IMR-90 (cell line): Measurements from ENCODE around the gene ELFN2. TPM values are rescaled to one million over a fixed set of nuclear protein-coding genes. Genes with fewer than 3 reads are reported as not detected.

Experiments
- ATAC-seq: fragments of 200-7000 bp; cut with Tn5 transposase; 2 replicates; pipeline ENCODE4 v1.9.1; 2020; ENCODE audit warnings: low read depth, mild to moderate bottlenecking, moderate library complexity
- BruUV-seq: library from RNA; stranded (reverse); fragments of 400-500 nt; replicated peaks from 2 replicates; lab custom pipeline; 2021; lab: Mats Ljungman, UMichigan
- CTCF ChIA-PET: fragments of 300-600 bp; formaldehyde crosslinking; extraction: SDS; loops from one replicate; lab custom pipeline; 2021; ENCODE audit warnings: antibody characterized with exemption; lab: Yijun Ruan, JAX
- POLR2A ChIA-PET: fragments of 300-600 bp; sonication (Branson Sonifier 250); formaldehyde crosslinking; loops from one replicate; lab custom pipeline; 2022; ENCODE audit warnings: antibody characterized with exemption; ENCODE audit not compliant: unreplicated experiment; lab: Charles Lee
- DNase-seq: peaks from one replicate; pipeline ENCODE4 v3.0.0; 2013
- H2AFZ ChIP-seq: replicated peaks from 2 replicates; pipeline ENCODE3; 2013; ENCODE audit warnings: low read length, mild to moderate bottlenecking; ENCODE audit not compliant: poor library complexity
- H2AK5ac ChIP-seq: 2 replicates; pipeline ENCODE4 v1.6.1; 2013; ENCODE audit warnings: low read depth, low read length, inconsistent platforms
- H2AK9ac ChIP-seq: replicated peaks from 2 replicates; pipeline ENCODE3; 2013; ENCODE audit warnings: mild to moderate bottlenecking, low read depth, low read length, moderate library complexity; ENCODE audit not compliant: poor library complexity
- H2BK120ac ChIP-seq: 2 replicates; pipeline ENCODE4 v1.6.1; 2013; ENCODE audit warnings: low read depth, low read length, inconsistent platforms
- H2BK15ac ChIP-seq: 3 replicates; pipeline ENCODE4 v1.6.1; 2013; ENCODE audit warnings: low read depth, low read length, inconsistent platforms
- H2BK20ac ChIP-seq: 2 replicates; pipeline ENCODE4 v1.6.1; 2013; ENCODE audit warnings: low read depth, mild to moderate bottlenecking, inconsistent platforms, low read length, moderate library complexity
- H2BK5ac ChIP-seq: 2 replicates; pipeline ENCODE4 v1.6.1; 2013; ENCODE audit warnings: mild to moderate bottlenecking, low read depth, low read length, inconsistent platforms; ENCODE audit not compliant: poor library complexity, severe bottlenecking
- H3K14ac ChIP-seq: replicated peaks from 2 replicates; pipeline ENCODE4 v1.6.1; 2013; ENCODE audit warnings: low read depth, low read length, inconsistent platforms
- H3K18ac ChIP-seq: 2 replicates; pipeline ENCODE4 v1.6.1; 2013; ENCODE audit warnings: low read depth, low read length, control low read depth
- H3K23ac ChIP-seq: 2 replicates; pipeline ENCODE4 v1.6.1; 2013; ENCODE audit warnings: low read depth, low read length, inconsistent platforms
- H3K27ac ChIP-seq: 2 replicates; pipeline ENCODE4 v1.5.1; 2013; ENCODE audit warnings: mild to moderate bottlenecking, control low read depth, low read length; ENCODE audit not compliant: insufficient read depth
- H3K27me3 ChIP-seq: 2 replicates; pipeline ENCODE4 v1.6.1; 2013; ENCODE audit warnings: low read length; ENCODE audit not compliant: control insufficient read depth, insufficient read depth
- H3K36me3 ChIP-seq: 2 replicates; pipeline ENCODE4 v1.6.1; 2013; ENCODE audit warnings: low read length, mixed read lengths; ENCODE audit not compliant: control insufficient read depth, insufficient read depth
- H3K4ac ChIP-seq: 2 replicates; pipeline ENCODE4 v1.6.1; 2013; ENCODE audit warnings: low read depth, low read length, inconsistent platforms
- H3K4me1 ChIP-seq: 2 replicates; pipeline ENCODE4 v1.6.1; 2013; ENCODE audit warnings: low read length, mixed read lengths; ENCODE audit not compliant: control insufficient read depth, insufficient read depth
- H3K4me2 ChIP-seq: 2 replicates; pipeline ENCODE4 v1.6.1; 2013; ENCODE audit warnings: low read depth, mild to moderate bottlenecking, control low read depth, low read length, moderate library complexity
- H3K4me3 ChIP-seq: 2 replicates; pipeline ENCODE4 v1.5.1; 2013; ENCODE audit warnings: low read depth, mild to moderate bottlenecking, control low read depth, low read length, moderate library complexity; ENCODE audit not compliant: insufficient read depth
- H3K56ac ChIP-seq: 2 replicates; pipeline ENCODE4 v1.6.1; 2013; ENCODE audit warnings: low read length, inconsistent platforms; ENCODE audit not compliant: insufficient read depth; ENCODE audit errors: extremely low read depth
- H3K79me1 ChIP-seq, 2 experiments: 2 replicates each; pipeline ENCODE4 v1.6.1; 2013; ENCODE audit warnings: low read length in 2 of 2, inconsistent platforms in 1 of 2, low read depth in 1 of 2
- H3K9ac ChIP-seq: 2 replicates; pipeline ENCODE4 v1.6.1; 2013; ENCODE audit warnings: low read depth, low read length, control low read depth
- H3K9me1 ChIP-seq: 2 replicates; pipeline ENCODE4 v1.6.1; 2013; ENCODE audit warnings: low read length, inconsistent platforms; ENCODE audit not compliant: insufficient read depth
- H3K9me3 ChIP-seq: 2 replicates; pipeline ENCODE4 v1.6.1; 2013; ENCODE audit warnings: low read length; ENCODE audit not compliant: control insufficient read depth, insufficient read depth
- H4K20me1 ChIP-seq: 2 replicates; pipeline ENCODE4 v1.6.1; 2013; ENCODE audit warnings: low read length, inconsistent platforms; ENCODE audit not compliant: insufficient read depth
- H4K5ac ChIP-seq: 2 replicates; pipeline ENCODE4 v1.6.1; 2013; ENCODE audit warnings: mild to moderate bottlenecking, low read depth, low read length, control low read depth
- H4K8ac ChIP-seq, 2 experiments: 2 replicates each; pipeline ENCODE4 v1.6.1; 2013; ENCODE audit warnings: low read depth in 2 of 2, low read length in 2 of 2, control low read depth in 1 of 2, inconsistent platforms in 1 of 2
- H4K91ac ChIP-seq: 2 replicates; pipeline ENCODE4 v1.6.1; 2013; ENCODE audit warnings: low read depth, low read length, inconsistent platforms; ENCODE audit not compliant: insufficient read depth
- BHLHE40 ChIP-seq: fragments of 150-350 bp; IDR thresholded peaks from 2 replicates; pipeline ENCODE4 v1.6.1; 2016; ENCODE audit warnings: mild to moderate bottlenecking, low read depth, low read length
- CEBPB ChIP-seq: IDR thresholded peaks from 2 replicates; pipeline ENCODE4 v1.6.1; 2012; ENCODE audit warnings: low read depth, low read length, improper control_type of control experiment
- CHD1 ChIP-seq: IDR thresholded peaks from 2 replicates; pipeline ENCODE4 v1.6.1; 2012; ENCODE audit warnings: low read depth, low read length, improper control_type of control experiment
- CTCF ChIP-seq: conservative IDR thresholded peaks from 2 replicates; pipeline ENCODE4 v1.5.1; 2012; ENCODE audit warnings: mild to moderate bottlenecking, low read depth, low read length, improper control_type of control experiment
- FOS ChIP-seq: fragments of 150-350 bp; IDR thresholded peaks from 2 replicates; pipeline ENCODE4 v1.6.1; 2016; ENCODE audit warnings: low read depth, low read length
- MAFK ChIP-seq: IDR thresholded peaks from 2 replicates; pipeline ENCODE4 v1.6.1; 2012; ENCODE audit warnings: low read depth, low read length, improper control_type of control experiment
- MXI1 ChIP-seq: IDR thresholded peaks from 2 replicates; pipeline ENCODE4 v1.6.1; 2012; ENCODE audit warnings: low read depth, mild to moderate bottlenecking, low read length, moderate library complexity, borderline replicate concordance
- NFE2L2 ChIP-seq: fragments of 150-350 bp; IDR thresholded peaks from 2 replicates; pipeline ENCODE4 v1.6.1; 2016; ENCODE audit warnings: low read depth, mild to moderate bottlenecking, low read length
- RAD21 ChIP-seq: IDR thresholded peaks from 2 replicates; pipeline ENCODE4 v1.6.1; 2012; ENCODE audit warnings: low read length, improper control_type of control experiment
- RFX5 ChIP-seq: IDR thresholded peaks from 2 replicates; pipeline ENCODE4 v1.8.0; 2012; ENCODE audit warnings: low read depth, mild to moderate bottlenecking, low read length, moderate library complexity
- SMC3 ChIP-seq: fragments of 150-350 bp; IDR thresholded peaks from 2 replicates; pipeline ENCODE4 v1.6.1; 2016; ENCODE audit warnings: low read depth, mild to moderate bottlenecking, antibody characterized with exemption, low read length, moderate library complexity
- USF2 ChIP-seq: fragments of 150-350 bp; IDR thresholded peaks from 2 replicates; pipeline ENCODE4 v1.6.1; 2017; ENCODE audit warnings: mild to moderate bottlenecking, antibody characterized with exemption, low read length, low read depth
- WGBS, 2 experiments: methylation state at CpG; one replicate each; pipeline versions ENCODE4 v1.1.5 to v1.1.7; 2013; ENCODE audit warnings: missing lambda C conversion rate in 2 of 2; ENCODE audit not compliant: insufficient read length in 1 of 2; ENCODE audit errors: extremely low coverage in 2 of 2; 5-methylcytosine and 5-hydroxymethylcytosine counted together
- dilution Hi-C: fragments of 300-500 bp; cut with HindIII; formaldehyde crosslinking; loops from one replicate; pipeline ENCODE4 v1.14.3; 2018; ENCODE audit warnings: low sequenced_read_pairs; ENCODE audit not compliant: unreplicated experiment
- in situ Hi-C: fragments of 300-500 bp; cut with MboI; formaldehyde crosslinking; loops from 3 replicates; pipeline ENCODE4 v1.14.3; 2019; ENCODE audit warnings: low sequenced_read_pairs, inconsistent platforms, mixed read lengths
- intact Hi-C: fragments of 100-400 bp; cut with micrococcal nuclease; formaldehyde crosslinking; loops from 2 replicates; pipeline ENCODE4 v1.10.0; 2022
- polyA plus RNA-seq, 3 experiments: library from polyadenylated mRNA; depleted of rRNA; stranded (reverse); fragments of >200 nt; gene quantifications; 2 replicates each; pipeline ENCODE4 v1.2.3, GENCODE V29; 2012; ENCODE audit warnings: low replicate concordance in 1 of 3
- total RNA-seq: library from RNA; depleted of rRNA; stranded (reverse); fragments of >200 nt; gene quantifications from 2 replicates; pipeline ENCODE4 v1.2.3, GENCODE V29; 2012

Gene ELFN2
- total and polyA plus RNA-seq, 2 of the 4 experiments (the other 2 are of a cell fraction), result 0.72 to 5.0 TPM

- H2BK5ac ChIP-seq, result no peak overlapping the region
- no peak overlapping the region for H4K5ac ChIP-seq
- no peak for TF ChIP-seq MAFK
- no peak for TF ChIP-seq RFX5
- TF ChIP-seq NFE2L2, result no peak
- no peak for TF ChIP-seq CHD1
- TF ChIP-seq FOS, result no peak
- TF ChIP-seq CTCF, result no peak
- no peak for TF ChIP-seq MXI1
- no peak for TF ChIP-seq USF2
- no peak for TF ChIP-seq RAD21
- TF ChIP-seq CEBPB, result no peak
- TF ChIP-seq SMC3, result no peak
- no peak for TF ChIP-seq BHLHE40
- H3K4me1 ChIP-seq, result no peaks in the 10 kb centered on the region
- H2AK9ac ChIP-seq, result no peak overlapping the region
- H4K8ac ChIP-seq, result no peak overlapping the region
- H2AFZ ChIP-seq, result no peak overlapping the region
- in situ Hi-C loops (no loop called here), intact Hi-C loops (no loop called here), dilution Hi-C loops (no loop called here)
- H2AK5ac ChIP-seq, result no peak overlapping the region
- no peak overlapping the region for H3K23ac ChIP-seq
- H4K20me1 ChIP-seq, result peaks cover 8% of the 10 kb centered on the region
- no peak overlapping the region for H2BK20ac ChIP-seq
- H3K14ac ChIP-seq, result no peak overlapping the region
- no TSS peak for BruUV-seq
- no peak overlapping the region for H3K56ac ChIP-seq
- H3K4ac ChIP-seq, result no peak overlapping the region
- POLR2A ChIA-PET, result no interaction called here
- no peak overlapping the region for H2BK120ac ChIP-seq
- H3K4me2 ChIP-seq, result no peak overlapping the region
- H3K9me1 ChIP-seq, result no peaks in the 10 kb centered on the region
- H4K91ac ChIP-seq, result no peak overlapping the region
- no peak overlapping the region for H2BK15ac ChIP-seq
- no peak overlapping the region for H3K27ac ChIP-seq
- no peak overlapping the region for H3K9ac ChIP-seq
- ATAC-seq, result no peak
- no CpG with 5 or more reads among the region's 8 CpGs for WGBS, 2 experiments
- CTCF ChIA-PET, result no interaction called here
- H3K4me3 ChIP-seq, result no peak overlapping the region
- H3K9me3 ChIP-seq, result no peaks in the 10 kb centered on the region
- H3K27me3 ChIP-seq, result no peaks in the 10 kb centered on the region; the same call in 1 of the 2 replicates
- no peak overlapping the region for H3K18ac ChIP-seq
- H3K79me1 ChIP-seq, result peaks cover 0 to 6% of the 10 kb centered on the region in 2 experiments; a peak in 1 of 4 replicates
- DNase-seq, result no peak
- H3K36me3 ChIP-seq, result no peaks in the 10 kb centered on the region
Observed at GRCh38 chr22:37409031-37409430, 18.2 kb downstream of the ELFN2 start.
